ENCODE data around the gene PRKCA. TPM values are rescaled to one million over a fixed set of nuclear protein-coding genes. Genes with fewer than 3 reads are reported as not detected.
"Not testable (repeated sequence)": the region's sequence is repeated elsewhere in the genome, so short reads cannot be mapped to it uniquely, and the experiment has no call there.

Gene PRKCA
- total and polyA plus RNA-seq, 10 of the 15 experiments (the other 5 are each of a cell fraction or from before 2014, with no cell fraction given): 0.11 to 14.6 (median 0.72) TPM

GRCh38 chr17:66477615-66478283 is 175.3 kb downstream of the PRKCA start:
- DNase-seq (ENCODE audit: low read depth, low spot score) (no peak), ATAC-seq (no peak), FAIRE-seq (no peak)
- no peak overlapping the region for H3K27ac ChIP-seq (ENCODE audit: control insufficient read depth, insufficient read depth)
- no peak overlapping the region for H2AFZ ChIP-seq (ENCODE audit: control insufficient read depth, low read depth, low read length)
- H3K4me3 ChIP-seq: no peak overlapping the region
- H3K4me1 ChIP-seq (ENCODE audit: control insufficient read depth, insufficient read depth, low read length): no peaks in the 10 kb centered on the region
- H3K36me3 ChIP-seq (ENCODE audit: control insufficient read depth in 2 of 2, insufficient read depth in 2 of 2, low read length in 1 of 2): no peaks in the 10 kb centered on the region
- H3K4me2 ChIP-seq (ENCODE audit: control insufficient read depth, insufficient read depth): no peak overlapping the region
- POLR2A ChIA-PET: no interaction called here
- 28% methylated on average over 11 of the region's 11 CpGs for WGBS (ENCODE audit: insufficient coverage, insufficient replicate concordance, low lambda C conversion rate, missing lambda C conversion rate)
- CTCF ChIA-PET: no interaction called here
- intact Hi-C loops (cut with micrococcal nuclease; ENCODE audit: unreplicated experiment) (no loop called here), in situ Hi-C loops (cut with MboI) (no loop called here)
- H3K27me3 ChIP-seq (replicated peaks in 1 of 2; ENCODE audit: control insufficient read depth in 2 of 2, insufficient read depth in 2 of 2, low read length in 1 of 2): no peaks in the 10 kb centered on the region; a peak in 1 of 4 replicates
- no peaks in the 10 kb centered on the region for H4K20me1 ChIP-seq (ENCODE audit: control insufficient read depth, insufficient read depth)
- H3K9me3 ChIP-seq (replicated peaks; ENCODE audit: control insufficient read depth, insufficient read depth, low read length): no peaks in the 10 kb centered on the region; the same call in 2 of the 3 replicates
- no TSS peak for BruUV-seq (replicated peaks)
- no peaks in the 10 kb centered on the region for H3K79me2 ChIP-seq (ENCODE audit: control insufficient read depth, insufficient read depth, low read length)
- TF ChIP-seq CHD4 (IDR thresholded peaks at IDR 0.05) (no peak), ZNF24 (IDR thresholded peaks at IDR 0.05) (no peak), STAT1 (conservative IDR thresholded peaks at IDR 0.05) (no peak), IKZF1 (conservative IDR thresholded peaks at IDR 0.05) (no peak), TARDBP (IDR thresholded peaks at IDR 0.05; ENCODE audit: borderline replicate concordance) (no peak), BRCA1 (IDR thresholded peaks at IDR 0.05; ENCODE audit: low read depth, low read length) (no peak)
- H3K9ac ChIP-seq (ENCODE audit: control insufficient read depth, insufficient read depth, low read length): no peak overlapping the region
- RAD21 ChIA-PET (ENCODE audit: unreplicated experiment): no interaction called here
- SMC1A ChIA-PET (ENCODE audit: uncharacterized antibody, unreplicated experiment): interaction anchor here (1.0 to 1.4 kb wide), 2 partner anchors 12 to 91 kb away, joined by 3 to 4 read pairs; no protein-coding TSS in a partner anchor

GRCh38 chr17:66479230-66479889 is 176.9 kb downstream of the PRKCA start:
- POLR2A ChIA-PET; H3K27me3 ChIP-seq (replicated peaks in 1 of 2; ENCODE audit: control insufficient read depth in 2 of 2, insufficient read depth in 2 of 2, low read length in 1 of 2); H3K4me2 ChIP-seq (ENCODE audit: control insufficient read depth, insufficient read depth); H3K4me1 ChIP-seq (ENCODE audit: control insufficient read depth, insufficient read depth, low read length); H3K27ac ChIP-seq (ENCODE audit: control insufficient read depth, insufficient read depth); H3K36me3 ChIP-seq (ENCODE audit: control insufficient read depth in 2 of 2, insufficient read depth in 2 of 2, low read length in 1 of 2); RAD21 ChIA-PET (ENCODE audit: unreplicated experiment); H4K20me1 ChIP-seq (ENCODE audit: control insufficient read depth, insufficient read depth); H3K9ac ChIP-seq (ENCODE audit: control insufficient read depth, insufficient read depth, low read length); H3K79me2 ChIP-seq (ENCODE audit: control insufficient read depth, insufficient read depth, low read length); in situ Hi-C loops (cut with MboI); FAIRE-seq; H3K9me3 ChIP-seq (replicated peaks; ENCODE audit: control insufficient read depth, insufficient read depth, low read length); DNase-seq (ENCODE audit: low read depth, low spot score); H3K4me3 ChIP-seq; ATAC-seq; BruUV-seq (replicated peaks); H2AFZ ChIP-seq (ENCODE audit: control insufficient read depth, low read depth, low read length); intact Hi-C loops (cut with micrococcal nuclease; ENCODE audit: unreplicated experiment): not testable (repeated sequence)
- whole genome bisulfite sequencing (ENCODE audit: insufficient coverage, insufficient replicate concordance, low lambda C conversion rate, missing lambda C conversion rate): 3% methylated on average over 2 of the region's 2 CpGs
- ChIA-PET SMC1A (ENCODE audit: uncharacterized antibody, unreplicated experiment) (interaction anchor here (0.6 to 1.4 kb wide), 3 partner anchors 87 to 200 kb away, joined by 3 to 4 read pairs (median 3); no protein-coding TSS in a partner anchor), CTCF (interaction anchor here (0.6 to 1.2 kb wide), 3 partner anchors 88 to 220 kb away, joined by 3 to 5 read pairs (median 3); no protein-coding TSS in a partner anchor)

Data from GM12878 (cell line).